Right lobe of liver (tissue), 4 donors: ENCODE data around the gene SEMA3A.

Experiments
- POLR2A ChIP-seq: fragments of 450-650 bp; IDR thresholded peaks from one replicate; pipeline ENCODE4 v1.6.1; 2017; ENCODE audit warnings: antibody characterized with exemption, mild to moderate bottlenecking
- TF ChIP-seq, protein P1 (sequence below), 4 donors: fragments of 200-600 bp in 3 of 4; fragments of 450-650 bp in 1 of 4; IDR thresholded peaks; one replicate each; pipeline versions ENCODE4 v1.5.1 to v1.8.0; 2016 to 2022; ENCODE audit warnings: antibody characterized with exemption in 4 of 4, mild to moderate bottlenecking in 2 of 4
- donor health status: DM: no; HTN: no; CAD: no.
- donor health status: DM: no; HTN: no; CAD: no.
- donor health status: DM: no; HTN: yes; CAD: no.

DNA sequence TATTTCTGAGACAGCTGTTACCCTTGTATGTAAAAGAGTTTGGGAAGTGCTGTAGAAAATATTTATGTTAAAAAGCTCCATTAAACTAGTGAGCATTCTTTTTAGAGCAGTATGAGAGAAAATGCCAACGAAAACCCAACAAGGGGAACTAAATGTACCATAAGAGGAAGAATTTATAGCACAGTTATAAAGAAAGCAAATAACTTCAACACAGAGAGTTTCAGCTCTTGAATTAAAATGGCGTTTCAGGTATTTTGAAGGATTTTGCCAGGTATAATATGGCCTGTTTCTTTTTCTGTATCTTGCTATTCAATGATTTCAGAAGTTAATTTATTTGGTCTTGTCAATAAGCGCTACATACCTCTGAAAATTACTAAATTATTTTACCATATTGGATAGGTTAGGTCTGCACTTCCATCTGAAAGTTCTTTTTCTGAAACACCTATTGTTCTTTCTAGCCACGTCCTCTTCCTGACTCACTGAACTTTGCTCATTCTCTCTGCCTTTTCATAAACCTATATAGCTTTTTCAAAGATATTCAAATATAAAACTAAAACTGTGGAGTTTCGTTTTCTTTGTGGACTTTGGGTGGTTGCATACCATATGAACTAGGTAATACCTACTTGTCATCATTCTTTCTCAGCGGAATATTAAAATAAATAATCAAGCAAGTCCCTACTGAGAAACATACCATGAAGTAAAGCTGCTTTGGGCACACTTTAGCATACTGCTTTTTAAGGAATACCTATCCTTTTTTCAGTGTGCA lies 136.1 kb downstream of the SEMA3A start:
- no peak for TF ChIP-seq POLR2A
- TF ChIP-seq, protein P1, sequence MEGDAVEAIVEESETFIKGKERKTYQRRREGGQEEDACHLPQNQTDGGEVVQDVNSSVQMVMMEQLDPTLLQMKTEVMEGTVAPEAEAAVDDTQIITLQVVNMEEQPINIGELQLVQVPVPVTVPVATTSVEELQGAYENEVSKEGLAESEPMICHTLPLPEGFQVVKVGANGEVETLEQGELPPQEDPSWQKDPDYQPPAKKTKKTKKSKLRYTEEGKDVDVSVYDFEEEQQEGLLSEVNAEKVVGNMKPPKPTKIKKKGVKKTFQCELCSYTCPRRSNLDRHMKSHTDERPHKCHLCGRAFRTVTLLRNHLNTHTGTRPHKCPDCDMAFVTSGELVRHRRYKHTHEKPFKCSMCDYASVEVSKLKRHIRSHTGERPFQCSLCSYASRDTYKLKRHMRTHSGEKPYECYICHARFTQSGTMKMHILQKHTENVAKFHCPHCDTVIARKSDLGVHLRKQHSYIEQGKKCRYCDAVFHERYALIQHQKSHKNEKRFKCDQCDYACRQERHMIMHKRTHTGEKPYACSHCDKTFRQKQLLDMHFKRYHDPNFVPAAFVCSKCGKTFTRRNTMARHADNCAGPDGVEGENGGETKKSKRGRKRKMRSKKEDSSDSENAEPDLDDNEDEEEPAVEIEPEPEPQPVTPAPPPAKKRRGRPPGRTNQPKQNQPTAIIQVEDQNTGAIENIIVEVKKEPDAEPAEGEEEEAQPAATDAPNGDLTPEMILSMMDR (IDR thresholded peaks at IDR 0.05), result no peak
